A172 (cell line): ENCODE measurements around the gene FBXL22. TPM values are rescaled to one million over a fixed set of nuclear protein-coding genes. Genes with fewer than 3 reads are reported as not detected.
"Not testable (repeated sequence)": the region's sequence is repeated elsewhere in the genome, so short reads cannot be mapped to it uniquely, and the experiment has no call there.

Experiments
- DNase-seq: peaks from one replicate; pipeline ENCODE4 v3.0.0-alpha.2; 2015; ENCODE audit warnings: low spot score
- total RNA-seq: library from RNA; depleted of rRNA; stranded (reverse); fragments of >200 nt; shearing (Covaris generic); gene quantifications from 2 replicates; pipeline ENCODE4 v1.2.3, GENCODE V29; 2014; rRNA removed

FBXL22 gene
- total RNA-seq, 1 experiment from 2014 or later: not detected

- no peak for DNase-seq
Observed at GRCh38 chr15:63612300-63612699, 15.1 kb downstream of the FBXL22 start.

- DNase-seq: no peak
Observed at GRCh38 chr15:63615935-63616334, 18.7 kb downstream of the FBXL22 start.

GRCh38 chr15:63617147-63617546 lies 20.0 kb downstream of the FBXL22 start:
- DNase-seq: not testable (repeated sequence)

- not testable (repeated sequence) for DNase-seq
Observed at GRCh38 chr15:63617627-63618026, 20.4 kb downstream of the FBXL22 start.

- DNase-seq: not testable (repeated sequence)
Observed at GRCh38 chr15:63620760-63621159, 23.6 kb downstream of the FBXL22 start.

GRCh38 chr15:63623232-63623969 lies 26.2 kb downstream of the FBXL22 start:
- DNase-seq: no peak

- DNase-seq: no peak
Observed at GRCh38 chr15:63626955-63627354, 29.8 kb downstream of the FBXL22 start.

- DNase-seq: no peak
Observed at GRCh38 chr15:63628123-63628822, 31.1 kb downstream of the FBXL22 start.

- DNase-seq: no peak
Observed at GRCh38 chr15:63630036-63630751, 33.0 kb downstream of the FBXL22 start.

GRCh38 chr15:63633312-63633711 lies 36.1 kb downstream of the FBXL22 start:
- DNase-seq: no peak

GRCh38 chr15:63634154-63634553 lies 37.0 kb downstream of the FBXL22 start:
- no peak for DNase-seq

GRCh38 chr15:63636518-63637061 lies 39.4 kb downstream of the FBXL22 start:
- no peak for DNase-seq

GRCh38 chr15:63638839-63639238 lies 41.7 kb downstream of the FBXL22 start:
- no peak for DNase-seq

GRCh38 chr15:63640146-63640545 lies 43.0 kb downstream of the FBXL22 start:
- no peak for DNase-seq

Other genes with a start within 250 kb of the FBXL22 start
- gene CA12, start 215.5 kb upstream of the FBXL22 start, total RNA-seq: 0.45 and 1.3 TPM in 2 replicates
- 24.3 and 27.7 TPM in 2 replicates for gene USP3, start 92.8 kb upstream of the FBXL22 start, total RNA-seq
- gene HERC1, start 236.6 kb downstream of the FBXL22 start, total RNA-seq: 24.8 and 25.2 TPM in 2 replicates